ENCODE results near the gene NRXN3. TPM values are rescaled to one million over a fixed set of nuclear protein-coding genes. Genes with fewer than 3 reads are reported as not detected.

NRXN3 gene
- total RNA-seq, 1 donor from 2014 or later, result 18.0 TPM

DNA sequence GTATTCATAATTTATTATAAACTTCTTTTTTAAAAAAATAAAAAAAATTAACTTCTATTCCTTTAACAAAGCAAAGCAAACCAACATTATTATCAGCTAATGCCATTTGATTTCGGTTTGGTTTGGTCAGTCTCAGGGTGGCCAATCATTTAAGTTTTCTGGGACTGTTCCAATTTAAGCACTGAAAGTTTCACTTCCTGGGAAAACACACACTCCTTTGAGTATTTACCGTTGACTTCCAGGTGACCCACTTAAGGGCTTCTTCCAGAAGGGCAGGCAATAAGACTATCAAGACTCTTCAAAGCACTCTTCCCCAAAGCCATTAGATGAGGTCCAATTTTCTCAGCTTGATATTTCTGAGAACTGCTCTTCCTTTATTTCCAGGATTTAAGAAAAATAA lies 1187.1 kb downstream of the NRXN3 start:
- no peaks in the 10 kb centered on the region for H3K36me3 Mint-ChIP-seq (ENCODE audit: low read depth, unreplicated experiment)
- no peak overlapping the region for H3K27ac Mint-ChIP-seq (ENCODE audit: unreplicated experiment)
- peaks cover 7% of the 10 kb centered on the region for H3K4me1 Mint-ChIP-seq (ENCODE audit: low read depth, unreplicated experiment)
- TF ChIP-seq, protein P1, sequence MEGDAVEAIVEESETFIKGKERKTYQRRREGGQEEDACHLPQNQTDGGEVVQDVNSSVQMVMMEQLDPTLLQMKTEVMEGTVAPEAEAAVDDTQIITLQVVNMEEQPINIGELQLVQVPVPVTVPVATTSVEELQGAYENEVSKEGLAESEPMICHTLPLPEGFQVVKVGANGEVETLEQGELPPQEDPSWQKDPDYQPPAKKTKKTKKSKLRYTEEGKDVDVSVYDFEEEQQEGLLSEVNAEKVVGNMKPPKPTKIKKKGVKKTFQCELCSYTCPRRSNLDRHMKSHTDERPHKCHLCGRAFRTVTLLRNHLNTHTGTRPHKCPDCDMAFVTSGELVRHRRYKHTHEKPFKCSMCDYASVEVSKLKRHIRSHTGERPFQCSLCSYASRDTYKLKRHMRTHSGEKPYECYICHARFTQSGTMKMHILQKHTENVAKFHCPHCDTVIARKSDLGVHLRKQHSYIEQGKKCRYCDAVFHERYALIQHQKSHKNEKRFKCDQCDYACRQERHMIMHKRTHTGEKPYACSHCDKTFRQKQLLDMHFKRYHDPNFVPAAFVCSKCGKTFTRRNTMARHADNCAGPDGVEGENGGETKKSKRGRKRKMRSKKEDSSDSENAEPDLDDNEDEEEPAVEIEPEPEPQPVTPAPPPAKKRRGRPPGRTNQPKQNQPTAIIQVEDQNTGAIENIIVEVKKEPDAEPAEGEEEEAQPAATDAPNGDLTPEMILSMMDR (IDR thresholded peaks at IDR 0.05; ENCODE audit: insufficient read depth, low read depth, low read length), result no peak
- no peak for TF ChIP-seq EZH2 (IDR thresholded peaks at IDR 0.05; ENCODE audit: insufficient read depth, low read length)
- no peak overlapping the region for H3K27ac ChIP-seq (ENCODE audit: low read depth, low read length)
- no peaks in the 10 kb centered on the region for H3K27me3 Mint-ChIP-seq (ENCODE audit: low read depth, unreplicated experiment)
- no peaks in the 10 kb centered on the region for H3K27me3 ChIP-seq (ENCODE audit: insufficient read depth, low read length)
- no peak for FAIRE-seq
- no peaks in the 10 kb centered on the region for H3K4me1 ChIP-seq (ENCODE audit: insufficient read depth, low read length)
- H3K9me3 Mint-ChIP-seq (ENCODE audit: unreplicated experiment), result no peaks in the 10 kb centered on the region
- no peak overlapping the region for H3K4me3 ChIP-seq (ENCODE audit: insufficient read depth, low read depth, low read length)
- H3K4me2 ChIP-seq (ENCODE audit: low read length), result no peak overlapping the region
- no peak overlapping the region for H3K4me3 Mint-ChIP-seq (ENCODE audit: unreplicated experiment)
- H3K36me3 ChIP-seq (ENCODE audit: insufficient read depth, low read length), result no peaks in the 10 kb centered on the region
- H3K79me2 ChIP-seq (ENCODE audit: insufficient read depth, low read length), result no peaks in the 10 kb centered on the region
- no peaks in the 10 kb centered on the region for H3K9me3 ChIP-seq (ENCODE audit: insufficient read depth, low read depth, low read length)
- H2AFZ ChIP-seq (ENCODE audit: low read depth, low read length), result no peak overlapping the region
- no peaks in the 10 kb centered on the region for H4K20me1 ChIP-seq (ENCODE audit: insufficient read depth, low read length)
- no peak overlapping the region for H3K9ac ChIP-seq (ENCODE audit: low read length)
- DNase-seq (ENCODE audit: low read depth), result no peak

DNA sequence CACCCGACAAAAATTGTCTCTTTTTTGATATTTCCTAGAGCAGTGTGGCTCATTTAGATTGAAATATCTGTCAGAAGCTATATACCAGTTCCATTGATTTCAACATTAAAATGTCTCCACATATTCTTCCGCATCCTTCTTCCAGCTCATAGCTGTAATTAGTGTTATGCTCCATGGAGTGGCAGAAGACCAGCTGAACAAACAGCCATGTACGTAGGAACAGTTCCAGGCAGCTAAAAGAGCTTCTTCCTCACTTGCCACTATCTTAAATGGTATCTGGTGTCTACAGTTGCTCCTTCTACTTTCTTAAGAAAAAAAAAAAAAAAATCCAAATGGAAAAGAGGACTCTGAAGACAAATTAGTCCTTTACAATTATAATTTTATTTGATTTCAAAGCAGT lies 1193.1 kb downstream of the NRXN3 start:
- Mint-ChIP-seq H3K4me3 (ENCODE audit: unreplicated experiment) (no peak overlapping the region), H3K9me3 (ENCODE audit: unreplicated experiment) (no peaks in the 10 kb centered on the region), H3K4me1 (ENCODE audit: low read depth, unreplicated experiment) (no peaks in the 10 kb centered on the region), H3K27me3 (ENCODE audit: low read depth, unreplicated experiment) (no peaks in the 10 kb centered on the region), H3K27ac (ENCODE audit: unreplicated experiment) (no peak overlapping the region), H3K36me3 (ENCODE audit: low read depth, unreplicated experiment) (no peaks in the 10 kb centered on the region)
- FAIRE-seq (no peak), DNase-seq (ENCODE audit: low read depth) (no peak)
- H3K27ac ChIP-seq (ENCODE audit: low read depth, low read length), result no peak overlapping the region
- H3K4me2 ChIP-seq (ENCODE audit: low read length), result no peak overlapping the region
- H4K20me1 ChIP-seq (ENCODE audit: insufficient read depth, low read length), result no peaks in the 10 kb centered on the region
- no peaks in the 10 kb centered on the region for H3K36me3 ChIP-seq (ENCODE audit: insufficient read depth, low read length)
- H3K4me3 ChIP-seq (ENCODE audit: insufficient read depth, low read depth, low read length), result no peak overlapping the region
- no peaks in the 10 kb centered on the region for H3K9me3 ChIP-seq (ENCODE audit: insufficient read depth, low read depth, low read length)
- no peaks in the 10 kb centered on the region for H3K79me2 ChIP-seq (ENCODE audit: insufficient read depth, low read length)
- H3K4me1 ChIP-seq (ENCODE audit: insufficient read depth, low read length), result no peaks in the 10 kb centered on the region
- no peak overlapping the region for H2AFZ ChIP-seq (ENCODE audit: low read depth, low read length)
- H3K27me3 ChIP-seq (ENCODE audit: insufficient read depth, low read length), result no peaks in the 10 kb centered on the region
- TF ChIP-seq EZH2 (IDR thresholded peaks at IDR 0.05; ENCODE audit: insufficient read depth, low read length), result no peak
- TF ChIP-seq, protein P1 (IDR thresholded peaks at IDR 0.05; ENCODE audit: insufficient read depth, low read depth, low read length), result no peak
- H3K9ac ChIP-seq (ENCODE audit: low read length), result no peak overlapping the region

DNA sequence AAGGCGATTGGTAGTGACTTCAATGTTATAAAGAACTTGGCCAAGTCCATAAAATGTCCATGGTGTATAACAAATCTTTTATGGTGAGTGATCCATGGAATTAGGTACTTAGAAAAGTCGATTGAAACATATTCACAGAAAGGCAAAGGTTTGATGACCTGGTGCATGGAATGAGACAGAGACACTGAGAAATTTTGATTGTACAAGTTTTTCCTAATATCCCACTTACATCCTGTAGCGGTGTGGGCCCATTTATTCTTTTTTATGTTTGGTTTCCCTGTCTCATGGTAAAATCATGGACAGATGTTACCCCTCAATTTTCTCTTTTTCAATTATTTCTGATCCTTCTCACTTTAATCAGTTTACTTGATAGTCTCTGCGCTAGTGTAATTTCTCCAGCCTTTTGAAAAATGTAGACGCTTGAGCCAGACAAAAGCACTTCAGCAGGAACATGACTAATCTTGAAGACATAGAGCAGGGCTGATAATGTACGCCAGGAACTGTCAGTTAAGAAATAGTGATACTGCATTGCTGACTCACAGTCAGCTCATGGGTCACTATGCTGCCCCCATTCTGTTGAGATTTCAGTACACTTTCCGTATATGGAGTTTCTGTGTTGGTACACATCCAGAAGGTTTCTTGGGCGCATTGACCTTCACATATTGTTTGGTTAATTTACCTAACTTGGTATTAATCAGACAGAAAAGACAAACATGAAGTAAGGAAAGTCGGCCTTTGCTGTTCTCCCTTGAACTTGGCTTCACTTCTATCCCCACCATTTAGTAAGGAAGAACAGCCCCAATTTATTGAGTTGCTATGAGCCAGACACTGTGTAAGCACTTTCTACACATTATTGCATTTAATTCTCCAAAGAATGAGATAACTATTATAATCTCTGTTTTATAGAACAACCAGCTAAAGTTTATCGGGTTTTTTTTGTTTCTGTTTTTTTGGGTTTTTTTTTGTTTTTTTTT lies 1199.5 kb downstream of the NRXN3 start:
- Mint-ChIP-seq H3K4me3 (ENCODE audit: unreplicated experiment) (no peak overlapping the region), H3K27me3 (ENCODE audit: low read depth, unreplicated experiment) (no peaks in the 10 kb centered on the region), H3K9me3 (ENCODE audit: unreplicated experiment) (no peaks in the 10 kb centered on the region), H3K27ac (ENCODE audit: unreplicated experiment) (peak overlapping the region; percentile 87), H3K36me3 (ENCODE audit: low read depth, unreplicated experiment) (no peaks in the 10 kb centered on the region), H3K4me1 (ENCODE audit: low read depth, unreplicated experiment) (peaks cover 17% of the 10 kb centered on the region)
- TF ChIP-seq, protein P1 (IDR thresholded peaks at IDR 0.05; ENCODE audit: insufficient read depth, low read depth, low read length), result peak; percentile 33
- TF ChIP-seq EZH2 (IDR thresholded peaks at IDR 0.05; ENCODE audit: insufficient read depth, low read length), result no peak
- no peaks in the 10 kb centered on the region for H3K9me3 ChIP-seq (ENCODE audit: insufficient read depth, low read depth, low read length)
- no peak overlapping the region for H3K4me3 ChIP-seq (ENCODE audit: insufficient read depth, low read depth, low read length)
- no peaks in the 10 kb centered on the region for H3K36me3 ChIP-seq (ENCODE audit: insufficient read depth, low read length)
- H4K20me1 ChIP-seq (ENCODE audit: insufficient read depth, low read length), result no peaks in the 10 kb centered on the region
- H3K27ac ChIP-seq (ENCODE audit: low read depth, low read length), result peak overlapping the region; percentile 67
- peaks cover 9% of the 10 kb centered on the region for H3K4me1 ChIP-seq (ENCODE audit: insufficient read depth, low read length)
- peak overlapping the region; percentile 19 for H3K9ac ChIP-seq (ENCODE audit: low read length)
- H3K4me2 ChIP-seq (ENCODE audit: low read length), result peak overlapping the region; percentile 74
- H3K79me2 ChIP-seq (ENCODE audit: insufficient read depth, low read length), result no peaks in the 10 kb centered on the region
- peak overlapping the region; percentile 36 for H2AFZ ChIP-seq (ENCODE audit: low read depth, low read length)
- DNase-seq (ENCODE audit: low read depth) (peak; percentile 99), FAIRE-seq (peak; percentile 92)
- no peaks in the 10 kb centered on the region for H3K27me3 ChIP-seq (ENCODE audit: insufficient read depth, low read length)

Measured in astrocyte (in vitro differentiated cells and primary cell).